SK-N-SH treated with all-trans-retinoic acid at 6 μM for 48 hours (cell line): ENCODE results near the gene FOXE1.

Source experiments
- ATAC-seq: fragments of 200-7000 bp; cut with Tn5 transposase; 3 replicates; pipeline ENCODE4 v1.9.1; 2020; ENCODE audit warnings: mild to moderate bottlenecking, moderate library complexity
- ARNTL ChIP-seq: fragments of 450-650 bp; formaldehyde crosslinking; IDR thresholded peaks from 2 replicates; pipeline ENCODE4 v1.5.0; 2020; ENCODE audit warnings: low read depth, mild to moderate bottlenecking, moderate library complexity, borderline replicate concordance
- BACH2 ChIP-seq: fragments of 250-450 bp; sonication (Bioruptor Pico); IDR thresholded peaks from 2 replicates; pipeline ENCODE4 v1.9.0; 2021; ENCODE audit warnings: mild to moderate bottlenecking, borderline replicate concordance
- CSDC2 ChIP-seq: fragments of 250-450 bp; sonication (Bioruptor Pico); IDR thresholded peaks from 2 replicates; pipeline ENCODE4 v1.5.0; 2020; ENCODE audit warnings: mild to moderate bottlenecking, moderate library complexity
- ESRRG ChIP-seq: fragments of 250-450 bp; sonication (Bioruptor Pico); IDR thresholded peaks from 2 replicates; pipeline ENCODE4 v1.6.1; 2021; ENCODE audit warnings: mild to moderate bottlenecking
- GLIS3 ChIP-seq: fragments of 250-450 bp; sonication (Bioruptor Pico); IDR thresholded peaks from 2 replicates; pipeline ENCODE4 v1.5.0; 2020; ENCODE audit warnings: mild to moderate bottlenecking, moderate library complexity
- ISL1 ChIP-seq: fragments of 250-450 bp; sonication (Bioruptor Pico); IDR thresholded peaks from 2 replicates; pipeline ENCODE4 v2.1.2; 2022; ENCODE audit warnings: mild to moderate bottlenecking, moderate library complexity
- OSR1 ChIP-seq: fragments of 250-450 bp; sonication (Bioruptor Pico); IDR thresholded peaks from 2 replicates; pipeline ENCODE4 v1.8.0; 2022; ENCODE audit warnings: moderate library complexity, mild to moderate bottlenecking, inconsistent platforms
- PPARA ChIP-seq: fragments of 250-450 bp; sonication (Bioruptor Pico); IDR thresholded peaks from 2 replicates; pipeline ENCODE4 v1.5.0; 2020; ENCODE audit warnings: mild to moderate bottlenecking, borderline replicate concordance
- RARB ChIP-seq: fragments of 250-450 bp; sonication (Bioruptor Pico); IDR thresholded peaks from 2 replicates; pipeline ENCODE4 v1.8.0; 2021; ENCODE audit warnings: mild to moderate bottlenecking, moderate library complexity
- SNAI2 ChIP-seq: fragments of 250-450 bp; sonication (Bioruptor Pico); IDR thresholded peaks from 2 replicates; pipeline ENCODE4 v1.5.0; 2020; ENCODE audit warnings: mild to moderate bottlenecking, moderate library complexity
- TOX ChIP-seq: fragments of 250-450 bp; sonication (Bioruptor Pico); IDR thresholded peaks from 2 replicates; pipeline ENCODE4 v1.8.0; 2021; ENCODE audit warnings: mild to moderate bottlenecking, moderate library complexity, borderline replicate concordance
- ZC3H10 ChIP-seq: fragments of 250-450 bp; sonication (Bioruptor Pico); IDR thresholded peaks from 2 replicates; pipeline ENCODE4 v1.5.1; 2021; ENCODE audit warnings: mild to moderate bottlenecking, moderate library complexity
- ZFP3 ChIP-seq: fragments of 250-450 bp; sonication (Bioruptor Pico); IDR thresholded peaks from 2 replicates; pipeline ENCODE4 v1.5.0; 2020; ENCODE audit warnings: mild to moderate bottlenecking, moderate library complexity
- ZFP30 ChIP-seq: fragments of 450-650 bp; formaldehyde crosslinking; IDR thresholded peaks from 2 replicates; pipeline ENCODE4 v1.5.0; 2022; ENCODE audit warnings: mild to moderate bottlenecking, moderate library complexity
- ZNF565 ChIP-seq: fragments of 450-650 bp; formaldehyde crosslinking; conservative IDR thresholded peaks from 2 replicates; pipeline ENCODE4 v1.5.0; 2020; ENCODE audit warnings: low read depth, mild to moderate bottlenecking, moderate library complexity
- ZNF70 ChIP-seq: fragments of 450-650 bp; formaldehyde crosslinking; IDR thresholded peaks from 2 replicates; pipeline ENCODE4 v1.5.0; 2020; ENCODE audit warnings: mild to moderate bottlenecking, moderate library complexity
- ZNF8 ChIP-seq: fragments of 450-650 bp; formaldehyde crosslinking; IDR thresholded peaks from 2 replicates; pipeline ENCODE4 v1.5.0; 2020; ENCODE audit warnings: mild to moderate bottlenecking, moderate library complexity
- TF ChIP-seq, protein P1 (sequence below): fragments of 250-450 bp; sonication (Bioruptor Pico); IDR thresholded peaks from 2 replicates; pipeline ENCODE4 v1.5.1; 2020; ENCODE audit warnings: low read depth, mild to moderate bottlenecking, moderate library complexity
- TF ChIP-seq, protein P2 (sequence below): fragments of 250-450 bp; sonication (Bioruptor Pico); IDR thresholded peaks from 2 replicates; pipeline ENCODE4 v1.5.1; 2021; ENCODE audit warnings: mild to moderate bottlenecking, moderate library complexity
- TF ChIP-seq, protein P3 (sequence below): fragments of 250-450 bp; sonication (Bioruptor Pico); IDR thresholded peaks from 2 replicates; pipeline ENCODE4 v1.8.0; 2020; ENCODE audit warnings: mild to moderate bottlenecking, moderate library complexity, borderline replicate concordance
- TF ChIP-seq, protein P4 (sequence below): fragments of 250-450 bp; sonication (Bioruptor Pico); IDR thresholded peaks from 2 replicates; pipeline ENCODE4 v1.5.0; 2020; ENCODE audit warnings: mild to moderate bottlenecking, moderate library complexity
- TF ChIP-seq, protein P5 (sequence below): fragments of 250-450 bp; sonication (Bioruptor Pico); IDR thresholded peaks from 2 replicates; pipeline ENCODE4 v1.8.0; 2021; ENCODE audit warnings: low read depth, mild to moderate bottlenecking, moderate library complexity, borderline replicate concordance

The FOXE1 gene

DNA sequence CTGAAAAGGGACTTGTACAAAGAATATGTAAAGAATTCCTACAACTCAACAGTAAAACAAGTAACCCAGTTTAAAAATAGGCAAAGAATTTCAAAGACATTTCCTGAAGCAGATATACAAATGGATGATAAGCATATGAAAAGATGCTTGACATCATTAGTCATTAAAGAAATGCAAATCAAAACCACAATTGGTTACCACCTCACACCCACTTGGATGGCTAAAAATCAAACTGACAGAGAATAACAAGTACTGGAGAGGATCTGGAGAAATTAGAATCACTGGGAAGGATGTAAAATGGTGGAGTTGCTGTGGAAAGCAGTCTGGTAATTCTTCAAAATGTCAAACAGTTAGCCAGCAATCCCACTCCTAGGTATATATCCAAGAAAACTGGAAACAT, 12.5 kb upstream of the FOXE1 start:
- no peak for ATAC-seq
- TF ChIP-seq BACH2: no peak

DNA sequence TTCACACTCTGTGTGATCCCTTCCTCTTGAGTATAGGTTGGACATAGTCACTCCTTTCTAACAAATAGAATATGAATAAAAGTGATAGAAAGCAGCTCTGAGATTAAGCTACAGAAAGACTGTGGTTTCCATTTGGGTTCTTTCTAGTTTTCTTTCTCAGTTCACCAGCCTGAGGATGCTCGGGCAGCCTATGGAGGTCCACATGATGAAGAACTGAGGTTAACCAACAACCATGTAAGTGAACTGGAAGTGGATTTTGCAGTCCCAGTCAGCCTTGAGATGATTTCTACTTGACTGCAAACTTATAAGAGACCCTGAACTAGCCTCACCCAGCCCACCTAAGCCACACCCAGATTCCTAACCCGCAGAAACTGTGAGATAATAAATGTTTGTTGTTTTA, 10.1 kb upstream of the FOXE1 start:
- TF ChIP-seq GLIS3 (no peak), TOX (CRISPR knock-in tag) (no peak), ZFP30 (CRISPR knock-in tag) (no peak), OSR1 (no peak), ZNF8 (CRISPR knock-in tag) (no peak), ZFP3 (no peak), ESRRG (no peak), ARNTL (CRISPR knock-in tag) (no peak), ZNF565 (CRISPR knock-in tag) (no peak), ISL1 (CRISPR knock-in tag) (no peak), ZNF70 (no peak), CSDC2 (no peak), SNAI2 (CRISPR knock-in tag) (no peak), ZC3H10 (CRISPR knock-in tag) (no peak), RARB (no peak)
- TF ChIP-seq, protein P1, sequence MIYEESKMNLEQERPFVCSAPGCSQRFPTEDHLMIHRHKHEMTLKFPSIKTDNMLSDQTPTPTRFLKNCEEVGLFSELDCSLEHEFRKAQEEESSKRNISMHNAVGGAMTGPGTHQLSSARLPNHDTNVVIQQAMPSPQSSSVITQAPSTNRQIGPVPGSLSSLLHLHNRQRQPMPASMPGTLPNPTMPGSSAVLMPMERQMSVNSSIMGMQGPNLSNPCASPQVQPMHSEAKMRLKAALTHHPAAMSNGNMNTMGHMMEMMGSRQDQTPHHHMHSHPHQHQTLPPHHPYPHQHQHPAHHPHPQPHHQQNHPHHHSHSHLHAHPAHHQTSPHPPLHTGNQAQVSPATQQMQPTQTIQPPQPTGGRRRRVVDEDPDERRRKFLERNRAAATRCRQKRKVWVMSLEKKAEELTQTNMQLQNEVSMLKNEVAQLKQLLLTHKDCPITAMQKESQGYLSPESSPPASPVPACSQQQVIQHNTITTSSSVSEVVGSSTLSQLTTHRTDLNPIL (CRISPR knock-in tag): no peak
- TF ChIP-seq, protein P2, sequence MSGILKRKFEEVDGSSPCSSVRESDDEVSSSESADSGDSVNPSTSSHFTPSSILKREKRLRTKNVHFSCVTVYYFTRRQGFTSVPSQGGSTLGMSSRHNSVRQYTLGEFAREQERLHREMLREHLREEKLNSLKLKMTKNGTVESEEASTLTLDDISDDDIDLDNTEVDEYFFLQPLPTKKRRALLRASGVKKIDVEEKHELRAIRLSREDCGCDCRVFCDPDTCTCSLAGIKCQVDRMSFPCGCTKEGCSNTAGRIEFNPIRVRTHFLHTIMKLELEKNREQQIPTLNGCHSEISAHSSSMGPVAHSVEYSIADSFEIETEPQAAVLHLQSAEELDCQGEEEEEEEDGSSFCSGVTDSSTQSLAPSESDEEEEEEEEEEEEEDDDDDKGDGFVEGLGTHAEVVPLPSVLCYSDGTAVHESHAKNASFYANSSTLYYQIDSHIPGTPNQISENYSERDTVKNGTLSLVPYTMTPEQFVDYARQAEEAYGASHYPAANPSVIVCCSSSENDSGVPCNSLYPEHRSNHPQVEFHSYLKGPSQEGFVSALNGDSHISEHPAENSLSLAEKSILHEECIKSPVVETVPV (CRISPR knock-in tag): no peak
- TF ChIP-seq, protein P3, sequence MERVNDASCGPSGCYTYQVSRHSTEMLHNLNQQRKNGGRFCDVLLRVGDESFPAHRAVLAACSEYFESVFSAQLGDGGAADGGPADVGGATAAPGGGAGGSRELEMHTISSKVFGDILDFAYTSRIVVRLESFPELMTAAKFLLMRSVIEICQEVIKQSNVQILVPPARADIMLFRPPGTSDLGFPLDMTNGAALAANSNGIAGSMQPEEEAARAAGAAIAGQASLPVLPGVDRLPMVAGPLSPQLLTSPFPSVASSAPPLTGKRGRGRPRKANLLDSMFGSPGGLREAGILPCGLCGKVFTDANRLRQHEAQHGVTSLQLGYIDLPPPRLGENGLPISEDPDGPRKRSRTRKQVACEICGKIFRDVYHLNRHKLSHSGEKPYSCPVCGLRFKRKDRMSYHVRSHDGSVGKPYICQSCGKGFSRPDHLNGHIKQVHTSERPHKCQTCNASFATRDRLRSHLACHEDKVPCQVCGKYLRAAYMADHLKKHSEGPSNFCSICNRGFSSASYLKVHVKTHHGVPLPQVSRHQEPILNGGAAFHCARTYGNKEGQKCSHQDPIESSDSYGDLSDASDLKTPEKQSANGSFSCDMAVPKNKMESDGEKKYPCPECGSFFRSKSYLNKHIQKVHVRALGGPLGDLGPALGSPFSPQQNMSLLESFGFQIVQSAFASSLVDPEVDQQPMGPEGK (CRISPR knock-in tag): no peak
- TF ChIP-seq, protein P4, sequence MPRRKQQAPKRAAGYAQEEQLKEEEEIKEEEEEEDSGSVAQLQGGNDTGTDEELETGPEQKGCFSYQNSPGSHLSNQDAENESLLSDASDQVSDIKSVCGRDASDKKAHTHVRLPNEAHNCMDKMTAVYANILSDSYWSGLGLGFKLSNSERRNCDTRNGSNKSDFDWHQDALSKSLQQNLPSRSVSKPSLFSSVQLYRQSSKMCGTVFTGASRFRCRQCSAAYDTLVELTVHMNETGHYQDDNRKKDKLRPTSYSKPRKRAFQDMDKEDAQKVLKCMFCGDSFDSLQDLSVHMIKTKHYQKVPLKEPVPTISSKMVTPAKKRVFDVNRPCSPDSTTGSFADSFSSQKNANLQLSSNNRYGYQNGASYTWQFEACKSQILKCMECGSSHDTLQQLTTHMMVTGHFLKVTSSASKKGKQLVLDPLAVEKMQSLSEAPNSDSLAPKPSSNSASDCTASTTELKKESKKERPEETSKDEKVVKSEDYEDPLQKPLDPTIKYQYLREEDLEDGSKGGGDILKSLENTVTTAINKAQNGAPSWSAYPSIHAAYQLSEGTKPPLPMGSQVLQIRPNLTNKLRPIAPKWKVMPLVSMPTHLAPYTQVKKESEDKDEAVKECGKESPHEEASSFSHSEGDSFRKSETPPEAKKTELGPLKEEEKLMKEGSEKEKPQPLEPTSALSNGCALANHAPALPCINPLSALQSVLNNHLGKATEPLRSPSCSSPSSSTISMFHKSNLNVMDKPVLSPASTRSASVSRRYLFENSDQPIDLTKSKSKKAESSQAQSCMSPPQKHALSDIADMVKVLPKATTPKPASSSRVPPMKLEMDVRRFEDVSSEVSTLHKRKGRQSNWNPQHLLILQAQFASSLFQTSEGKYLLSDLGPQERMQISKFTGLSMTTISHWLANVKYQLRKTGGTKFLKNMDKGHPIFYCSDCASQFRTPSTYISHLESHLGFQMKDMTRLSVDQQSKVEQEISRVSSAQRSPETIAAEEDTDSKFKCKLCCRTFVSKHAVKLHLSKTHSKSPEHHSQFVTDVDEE (CRISPR knock-in tag): no peak
- no peak for ATAC-seq

DNA sequence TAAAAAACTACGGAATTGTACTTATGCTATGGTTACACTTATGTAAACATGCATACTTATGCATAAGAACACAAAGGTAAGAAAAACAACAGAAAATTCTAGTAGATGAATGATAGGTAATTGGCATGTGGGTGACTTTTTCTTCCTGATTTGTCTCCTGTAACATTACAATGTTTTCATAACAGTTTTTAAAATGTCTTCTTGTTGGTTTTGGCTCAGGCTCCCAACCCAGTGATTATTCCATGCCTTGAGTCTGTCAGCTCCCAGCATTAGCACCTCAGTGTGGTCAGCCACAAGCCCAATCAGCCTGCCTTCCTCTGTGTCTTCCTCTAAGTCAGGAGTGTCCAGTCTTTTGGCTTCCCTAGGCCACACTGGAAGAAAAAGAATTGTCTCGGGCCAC, 7.9 kb upstream of the FOXE1 start:
- no peak for ATAC-seq
- TF ChIP-seq, protein P5, sequence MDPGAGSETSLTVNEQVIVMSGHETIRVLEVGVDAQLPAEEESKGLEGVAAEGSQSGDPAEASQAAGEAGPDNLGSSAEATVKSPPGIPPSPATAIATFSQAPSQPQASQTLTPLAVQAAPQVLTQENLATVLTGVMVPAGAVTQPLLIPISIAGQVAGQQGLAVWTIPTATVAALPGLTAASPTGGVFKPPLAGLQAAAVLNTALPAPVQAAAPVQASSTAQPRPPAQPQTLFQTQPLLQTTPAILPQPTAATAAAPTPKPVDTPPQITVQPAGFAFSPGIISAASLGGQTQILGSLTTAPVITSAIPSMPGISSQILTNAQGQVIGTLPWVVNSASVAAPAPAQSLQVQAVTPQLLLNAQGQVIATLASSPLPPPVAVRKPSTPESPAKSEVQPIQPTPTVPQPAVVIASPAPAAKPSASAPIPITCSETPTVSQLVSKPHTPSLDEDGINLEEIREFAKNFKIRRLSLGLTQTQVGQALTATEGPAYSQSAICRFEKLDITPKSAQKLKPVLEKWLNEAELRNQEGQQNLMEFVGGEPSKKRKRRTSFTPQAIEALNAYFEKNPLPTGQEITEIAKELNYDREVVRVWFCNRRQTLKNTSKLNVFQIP (CRISPR knock-in tag): no peak
- TF ChIP-seq ARNTL (CRISPR knock-in tag) (no peak), ZNF8 (CRISPR knock-in tag) (no peak), OSR1 (no peak), ZNF70 (no peak), PPARA (CRISPR knock-in tag) (no peak), ZC3H10 (CRISPR knock-in tag) (no peak)
- TF ChIP-seq, protein P2 (CRISPR knock-in tag): no peak
- TF ChIP-seq, protein P4 (CRISPR knock-in tag): no peak
- TF ChIP-seq, protein P1 (CRISPR knock-in tag): no peak
